ENCODE results near the gene REN.

Gene REN

GRCh38 chr1:204174958-204175357 lies 8.8 kb upstream of the REN start:
- no peak overlapping the region for H3K9ac ChIP-seq (ENCODE audit: low read depth in 1 of 2, low read length in 2 of 2)
- H3K27me3 ChIP-seq (ENCODE audit: control insufficient read depth in 1 of 2, insufficient read depth in 2 of 2, low read length in 2 of 2) = peaks cover 0 to 4% of the 10 kb centered on the region in 2 donors
- H3K27ac ChIP-seq (ENCODE audit: low read depth, low read length) = no peak overlapping the region

GRCh38 chr1:204172404-204173029 lies 6.4 kb upstream of the REN start:
- peaks cover 4% of the 10 kb centered on the region in 2 donors for H3K4me1 ChIP-seq (ENCODE audit: control insufficient read depth in 1 of 2, insufficient read depth in 2 of 2, low read length in 2 of 2)
- H3K36me3 ChIP-seq (ENCODE audit: control insufficient read depth in 1 of 2, insufficient read depth in 2 of 2, low read length in 2 of 2) = no peaks in the 10 kb centered on the region
- H3K4me3 ChIP-seq (ENCODE audit: low read depth in 1 of 2, low read length in 2 of 2) = no peak overlapping the region
- no peak overlapping the region for H3K9ac ChIP-seq (ENCODE audit: low read depth in 1 of 2, low read length in 2 of 2)
- H3K27me3 ChIP-seq (ENCODE audit: control insufficient read depth in 1 of 2, insufficient read depth in 2 of 2, low read length in 2 of 2) = no peaks in the 10 kb centered on the region
- H3K27ac ChIP-seq (ENCODE audit: low read depth, low read length) = no peak overlapping the region
- peaks cover 20% of the 10 kb centered on the region in 2 donors for H3K9me3 ChIP-seq (ENCODE audit: control insufficient read depth in 1 of 2, low read length in 2 of 2)

More at GRCh38 chr1:204174958-204175357, 8.8 kb upstream of the REN start:
- Histone ChIP-seq H3K4me1 (ENCODE audit: control insufficient read depth in 1 of 2, insufficient read depth in 2 of 2, low read length in 2 of 2) (peaks cover 6 to 7% of the 10 kb centered on the region in 2 donors), H3K36me3 (ENCODE audit: control insufficient read depth in 1 of 2, insufficient read depth in 2 of 2, low read length in 2 of 2) (no peaks in the 10 kb centered on the region), H3K4me3 (ENCODE audit: low read depth in 1 of 2, low read length in 2 of 2) (no peak overlapping the region), H3K9me3 (ENCODE audit: control insufficient read depth in 1 of 2, low read length in 2 of 2) (peaks cover 7 to 9% of the 10 kb centered on the region in 2 donors)

GRCh38 chr1:204171751-204172178 lies 5.6 kb upstream of the REN start:
- Histone ChIP-seq H3K27me3 (ENCODE audit: control insufficient read depth in 1 of 2, insufficient read depth in 2 of 2, low read length in 2 of 2) (no peaks in the 10 kb centered on the region), H3K4me1 (ENCODE audit: control insufficient read depth in 1 of 2, insufficient read depth in 2 of 2, low read length in 2 of 2) (no peaks in the 10 kb centered on the region), H3K9ac (ENCODE audit: low read depth in 1 of 2, low read length in 2 of 2) (no peak overlapping the region), H3K9me3 (ENCODE audit: control insufficient read depth in 1 of 2, low read length in 2 of 2) (peaks cover 20% of the 10 kb centered on the region in 2 donors), H3K4me3 (ENCODE audit: low read depth in 1 of 2, low read length in 2 of 2) (no peak overlapping the region), H3K27ac (ENCODE audit: low read depth, low read length) (no peak overlapping the region), H3K36me3 (ENCODE audit: control insufficient read depth in 1 of 2, insufficient read depth in 2 of 2, low read length in 2 of 2) (no peaks in the 10 kb centered on the region)

GRCh38 chr1:204170494-204171155 lies 4.5 kb upstream of the REN start:
- Histone ChIP-seq H3K9me3 (ENCODE audit: control insufficient read depth in 1 of 2, low read length in 2 of 2) (peaks cover 20% of the 10 kb centered on the region in 2 donors), H3K4me1 (ENCODE audit: control insufficient read depth in 1 of 2, insufficient read depth in 2 of 2, low read length in 2 of 2) (no peaks in the 10 kb centered on the region), H3K36me3 (ENCODE audit: control insufficient read depth in 1 of 2, insufficient read depth in 2 of 2, low read length in 2 of 2) (no peaks in the 10 kb centered on the region), H3K9ac (ENCODE audit: low read depth in 1 of 2, low read length in 2 of 2) (no peak overlapping the region), H3K27ac (ENCODE audit: low read depth, low read length) (no peak overlapping the region), H3K27me3 (ENCODE audit: control insufficient read depth in 1 of 2, insufficient read depth in 2 of 2, low read length in 2 of 2) (no peaks in the 10 kb centered on the region), H3K4me3 (ENCODE audit: low read depth in 1 of 2, low read length in 2 of 2) (no peak overlapping the region)

GRCh38 chr1:204169858-204170257 lies 3.7 kb upstream of the REN start:
- Histone ChIP-seq H3K9ac (ENCODE audit: low read depth in 1 of 2, low read length in 2 of 2) (no peak overlapping the region), H3K4me3 (ENCODE audit: low read depth in 1 of 2, low read length in 2 of 2) (no peak overlapping the region), H3K9me3 (ENCODE audit: control insufficient read depth in 1 of 2, low read length in 2 of 2) (peaks cover 20% of the 10 kb centered on the region in 2 donors), H3K36me3 (ENCODE audit: control insufficient read depth in 1 of 2, insufficient read depth in 2 of 2, low read length in 2 of 2) (no peaks in the 10 kb centered on the region), H3K27me3 (ENCODE audit: control insufficient read depth in 1 of 2, insufficient read depth in 2 of 2, low read length in 2 of 2) (no peaks in the 10 kb centered on the region), H3K4me1 (ENCODE audit: control insufficient read depth in 1 of 2, insufficient read depth in 2 of 2, low read length in 2 of 2) (no peaks in the 10 kb centered on the region), H3K27ac (ENCODE audit: low read depth, low read length) (no peak overlapping the region)

- Histone ChIP-seq H3K4me3 (ENCODE audit: low read depth in 1 of 2, low read length in 2 of 2) (no peak overlapping the region), H3K9me3 (ENCODE audit: control insufficient read depth in 1 of 2, low read length in 2 of 2) (peaks cover 20% of the 10 kb centered on the region in 2 donors), H3K27me3 (ENCODE audit: control insufficient read depth in 1 of 2, insufficient read depth in 2 of 2, low read length in 2 of 2) (no peaks in the 10 kb centered on the region), H3K9ac (ENCODE audit: low read depth in 1 of 2, low read length in 2 of 2) (no peak overlapping the region), H3K36me3 (ENCODE audit: control insufficient read depth in 1 of 2, insufficient read depth in 2 of 2, low read length in 2 of 2) (no peaks in the 10 kb centered on the region), H3K4me1 (ENCODE audit: control insufficient read depth in 1 of 2, insufficient read depth in 2 of 2, low read length in 2 of 2) (no peaks in the 10 kb centered on the region), H3K27ac (ENCODE audit: low read depth, low read length) (no peak overlapping the region)
Measured at GRCh38 chr1:204167730-204168129, 1.6 kb upstream of the REN start.

GRCh38 chr1:204162494-204163074 lies 3.6 kb downstream of the REN start:
- Histone ChIP-seq H3K4me1 (ENCODE audit: control insufficient read depth in 1 of 2, insufficient read depth in 2 of 2, low read length in 2 of 2) (peaks cover 0 to 4% of the 10 kb centered on the region in 2 donors), H3K9ac (ENCODE audit: low read depth in 1 of 2, low read length in 2 of 2) (no peak overlapping the region), H3K27ac (ENCODE audit: low read depth, low read length) (no peak overlapping the region), H3K9me3 (ENCODE audit: control insufficient read depth in 1 of 2, low read length in 2 of 2) (no peaks in the 10 kb centered on the region), H3K4me3 (ENCODE audit: low read depth in 1 of 2, low read length in 2 of 2) (no peak overlapping the region), H3K27me3 (ENCODE audit: control insufficient read depth in 1 of 2, insufficient read depth in 2 of 2, low read length in 2 of 2) (peaks cover 0 to 9% of the 10 kb centered on the region in 2 donors), H3K36me3 (ENCODE audit: control insufficient read depth in 1 of 2, insufficient read depth in 2 of 2, low read length in 2 of 2) (no peaks in the 10 kb centered on the region)

GRCh38 chr1:204161609-204162493 lies 4.3 kb downstream of the REN start:
- H3K27ac ChIP-seq (ENCODE audit: low read depth, low read length) = no peak overlapping the region
- no peak overlapping the region for H3K4me3 ChIP-seq (ENCODE audit: low read depth in 1 of 2, low read length in 2 of 2)
- H3K9me3 ChIP-seq (ENCODE audit: control insufficient read depth in 1 of 2, low read length in 2 of 2) = no peaks in the 10 kb centered on the region
- H3K4me1 ChIP-seq (ENCODE audit: control insufficient read depth in 1 of 2, insufficient read depth in 2 of 2, low read length in 2 of 2) = peaks cover 0 to 4% of the 10 kb centered on the region in 2 donors
- H3K9ac ChIP-seq (ENCODE audit: low read depth in 1 of 2, low read length in 2 of 2) = no peak overlapping the region
- no peaks in the 10 kb centered on the region for H3K36me3 ChIP-seq (ENCODE audit: control insufficient read depth in 1 of 2, insufficient read depth in 2 of 2, low read length in 2 of 2)
- H3K27me3 ChIP-seq (ENCODE audit: control insufficient read depth in 1 of 2, insufficient read depth in 2 of 2, low read length in 2 of 2) = peaks cover 0 to 9% of the 10 kb centered on the region in 2 donors

- H3K4me1 ChIP-seq (ENCODE audit: control insufficient read depth in 1 of 2, insufficient read depth in 2 of 2, low read length in 2 of 2) = peaks cover 0 to 4% of the 10 kb centered on the region in 2 donors
- H3K4me3 ChIP-seq (ENCODE audit: low read depth in 1 of 2, low read length in 2 of 2) = no peak overlapping the region
- H3K9me3 ChIP-seq (ENCODE audit: control insufficient read depth in 1 of 2, low read length in 2 of 2) = no peaks in the 10 kb centered on the region
Measured at GRCh38 chr1:204157962-204158361, 8.2 kb downstream of the REN start.

More at GRCh38 chr1:204157962-204158361, 8.2 kb downstream of the REN start:
- H3K9ac ChIP-seq (ENCODE audit: low read depth in 1 of 2, low read length in 2 of 2) = no peak overlapping the region
- no peaks in the 10 kb centered on the region for H3K36me3 ChIP-seq (ENCODE audit: control insufficient read depth in 1 of 2, insufficient read depth in 2 of 2, low read length in 2 of 2)
- peaks cover 0 to 13% of the 10 kb centered on the region in 2 donors for H3K27me3 ChIP-seq (ENCODE audit: control insufficient read depth in 1 of 2, insufficient read depth in 2 of 2, low read length in 2 of 2)
- H3K27ac ChIP-seq (ENCODE audit: low read depth, low read length) = no peak overlapping the region
